Lung (tissue), 12 donors: Measurements from ENCODE around the gene TMEM161A. TPM values are rescaled to one million over a fixed set of nuclear protein-coding genes. Genes with fewer than 3 reads are reported as not detected.

Experiments used
- ATAC-seq: fragments of 200-7000 bp; cut with Tn5 transposase; one replicate; pipeline ENCODE4 v1.9.1; 2020; ENCODE audit warnings: moderate number of reproducible peaks; ENCODE audit not compliant: insufficient read depth, low FRiP score
- DNase-seq, 3 donors: peaks; one replicate each; pipeline ENCODE4 v3.0.0-alpha.2; 2013 to 2017
- H3K27ac ChIP-seq, 2 donors: one replicate each; pipeline ENCODE4 v1.5.1; 2013; ENCODE audit warnings: mild to moderate bottlenecking in 2 of 2, moderate library complexity in 2 of 2, control low read depth in 1 of 2, inconsistent platforms in 1 of 2, low read depth in 1 of 2, low read length in 1 of 2
- H3K27me3 ChIP-seq, 3 donors: one replicate each; pipeline ENCODE4 v1.5.1; 2013; ENCODE audit warnings: low read length in 2 of 3; ENCODE audit not compliant: control insufficient read depth in 3 of 3, insufficient read depth in 3 of 3
- H3K36me3 ChIP-seq, 4 donors: one replicate each; pipeline ENCODE4 v1.5.1; 2013; ENCODE audit warnings: low read length in 4 of 4, mild to moderate bottlenecking in 1 of 4, moderate library complexity in 1 of 4; ENCODE audit not compliant: control insufficient read depth in 4 of 4, insufficient read depth in 4 of 4
- H3K4me1 ChIP-seq, 5 donors: one replicate each; pipeline ENCODE4 v1.5.1; 2013; ENCODE audit warnings: low read length in 5 of 5, mild to moderate bottlenecking in 2 of 5, moderate library complexity in 1 of 5; ENCODE audit not compliant: control insufficient read depth in 5 of 5, insufficient read depth in 5 of 5
- H3K4me3 ChIP-seq: one replicate; pipeline ENCODE4 v1.5.1; 2013; ENCODE audit warnings: mild to moderate bottlenecking, control low read depth, moderate library complexity
- H3K9ac ChIP-seq, 2 donors: one replicate each; pipeline ENCODE4 v1.5.1; 2013; ENCODE audit warnings: low read length in 2 of 2, control low read depth in 1 of 2; ENCODE audit not compliant: insufficient read depth in 1 of 2
- H3K9me3 ChIP-seq, 4 donors: one replicate each; pipeline ENCODE4 v1.5.1; 2013; ENCODE audit warnings: low read length in 3 of 4, mild to moderate bottlenecking in 1 of 4, moderate library complexity in 1 of 4; ENCODE audit not compliant: control insufficient read depth in 4 of 4, insufficient read depth in 3 of 4
- WGBS, 2 donors: extraction: QIAGEN DNeasy Blood & Tissue Kit; methylation state at CpG; one replicate each; pipeline ENCODE4 v1.1.7; 2013; 5-methylcytosine and 5-hydroxymethylcytosine counted together
- polyA plus RNA-seq, 2 donors: library from polyadenylated mRNA; stranded (reverse); fragments of 200-250 nt; gene quantifications; one replicate each; pipeline ENCODE4 v1.2.1, GENCODE V29; 2013
- total RNA-seq, 2 donors: library from RNA; depleted of rRNA in 1 of 2; stranded (reverse); fragments of >200 nt in 1 of 2; gene quantifications; one replicate each; pipeline ENCODE4 v1.2.1, GENCODE V29; 2014 to 2021
- TF ChIP-seq, protein P1 (sequence below): IDR thresholded peaks from 2 replicates; pipeline ENCODE4 v1.5.1; 2012; ENCODE audit warnings: mild to moderate bottlenecking; ENCODE audit errors: control extremely low read depth, extremely low read depth
- donor health status: control.
- donor health status: control.
- donor health status: Bipolar disorder and iron deficiency.
- donor health status: healthy.
- donor health status: DM: yes; HTN: yes; CAD: no.

TMEM161A gene
- total and polyA plus RNA-seq, 4 donors, result 18.1 to 32.2 (median 23.1) TPM

GRCh38 chr19:19079571-19079970 lies 58.7 kb downstream of the TMEM161A start:
- Histone ChIP-seq H3K4me3 (no peak overlapping the region), H3K27ac (peak overlapping the region in 1 of 2 donors; percentile 4), H3K27me3 (no peaks in the 10 kb centered on the region), H3K9ac (no peak overlapping the region), H3K36me3 (peaks cover 0 to 4% (median 3%) of the 10 kb centered on the region in 4 donors), H3K4me1 (no peaks in the 10 kb centered on the region), H3K9me3 (no peaks in the 10 kb centered on the region)
- no peak for ATAC-seq
- WGBS, 2 donors, result 93 to 98% methylated on average over 1 of the region's 1 CpG
- DNase-seq, result no peak
- TF ChIP-seq, protein P1, sequence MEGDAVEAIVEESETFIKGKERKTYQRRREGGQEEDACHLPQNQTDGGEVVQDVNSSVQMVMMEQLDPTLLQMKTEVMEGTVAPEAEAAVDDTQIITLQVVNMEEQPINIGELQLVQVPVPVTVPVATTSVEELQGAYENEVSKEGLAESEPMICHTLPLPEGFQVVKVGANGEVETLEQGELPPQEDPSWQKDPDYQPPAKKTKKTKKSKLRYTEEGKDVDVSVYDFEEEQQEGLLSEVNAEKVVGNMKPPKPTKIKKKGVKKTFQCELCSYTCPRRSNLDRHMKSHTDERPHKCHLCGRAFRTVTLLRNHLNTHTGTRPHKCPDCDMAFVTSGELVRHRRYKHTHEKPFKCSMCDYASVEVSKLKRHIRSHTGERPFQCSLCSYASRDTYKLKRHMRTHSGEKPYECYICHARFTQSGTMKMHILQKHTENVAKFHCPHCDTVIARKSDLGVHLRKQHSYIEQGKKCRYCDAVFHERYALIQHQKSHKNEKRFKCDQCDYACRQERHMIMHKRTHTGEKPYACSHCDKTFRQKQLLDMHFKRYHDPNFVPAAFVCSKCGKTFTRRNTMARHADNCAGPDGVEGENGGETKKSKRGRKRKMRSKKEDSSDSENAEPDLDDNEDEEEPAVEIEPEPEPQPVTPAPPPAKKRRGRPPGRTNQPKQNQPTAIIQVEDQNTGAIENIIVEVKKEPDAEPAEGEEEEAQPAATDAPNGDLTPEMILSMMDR, result no peak

DNA sequence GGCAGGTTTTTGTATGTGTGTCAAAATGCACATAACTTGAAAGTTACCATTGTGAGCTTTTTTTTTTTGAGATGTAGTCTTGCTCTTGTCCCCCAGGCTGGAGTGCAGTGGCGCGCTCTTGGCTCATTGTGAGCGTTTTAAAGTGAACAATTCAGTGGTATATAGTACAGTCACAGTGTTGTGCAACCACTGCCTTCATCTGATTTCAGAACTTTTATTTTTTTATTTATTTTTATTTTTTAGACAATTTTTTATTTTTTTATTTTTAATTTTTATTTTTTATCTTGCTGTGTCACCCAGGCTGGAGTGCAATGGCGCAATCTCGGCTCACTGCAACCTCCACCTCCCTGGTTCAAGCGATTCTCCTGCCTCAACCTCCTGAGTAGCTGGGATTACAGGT lies 59.5 kb downstream of the TMEM161A start:
- ATAC-seq (no peak), DNase-seq (no peak)
- Histone ChIP-seq H3K9ac (no peak overlapping the region), H3K36me3 (peaks cover 0 to 5% (median 3%) of the 10 kb centered on the region in 4 donors), H3K4me1 (peaks cover 0 to 3% (median 0%) of the 10 kb centered on the region in 5 donors), H3K9me3 (no peaks in the 10 kb centered on the region), H3K4me3 (no peak overlapping the region), H3K27me3 (no peaks in the 10 kb centered on the region), H3K27ac (no peak overlapping the region)
- whole genome bisulfite sequencing, 2 donors, result 78 to 91% methylated on average over 6 of the region's 6 CpGs
- TF ChIP-seq, protein P1, result no peak

GRCh38 chr19:19077103-19077502 lies 61.2 kb downstream of the TMEM161A start:
- TF ChIP-seq, protein P1, result no peak
- peaks cover 0 to 5% (median 0%) of the 10 kb centered on the region in 5 donors for H3K4me1 ChIP-seq
- no peaks in the 10 kb centered on the region for H3K27me3 ChIP-seq
- peaks cover 0 to 5% (median 3%) of the 10 kb centered on the region in 4 donors for H3K36me3 ChIP-seq
- no peak overlapping the region for H3K9ac ChIP-seq
- no peaks in the 10 kb centered on the region for H3K9me3 ChIP-seq
- 57 to 69% methylated on average over 7 of the region's 7 CpGs for WGBS, 2 donors
- H3K4me3 ChIP-seq, result no peak overlapping the region
- DNase-seq (no peak), ATAC-seq (no peak)
- no peak overlapping the region for H3K27ac ChIP-seq

DNA sequence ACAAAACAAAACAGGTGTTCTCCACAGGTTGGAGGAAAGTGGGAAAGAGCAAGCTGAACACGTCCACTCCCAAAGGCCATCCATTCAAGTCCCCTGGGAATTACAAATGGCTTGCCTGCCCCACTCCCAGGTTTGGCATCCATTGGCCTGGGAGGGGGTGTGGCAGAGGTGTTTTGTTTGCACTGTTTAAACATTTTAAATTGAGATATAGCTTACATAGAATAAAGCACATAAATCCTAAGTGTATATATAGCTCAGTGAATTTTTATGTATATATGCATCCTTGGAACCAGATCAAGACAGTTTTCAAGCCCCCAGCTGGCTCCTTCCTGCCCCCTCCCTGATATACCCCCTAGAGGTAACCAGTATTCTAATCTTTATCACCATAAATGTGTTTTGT lies 61.8 kb downstream of the TMEM161A start:
- TF ChIP-seq, protein P1, result no peak
- H3K27me3 ChIP-seq, result no peaks in the 10 kb centered on the region
- no peak overlapping the region for H3K9ac ChIP-seq
- H3K4me3 ChIP-seq, result no peak overlapping the region
- no peaks in the 10 kb centered on the region for H3K9me3 ChIP-seq
- ATAC-seq, result no peak
- no peak for DNase-seq
- 86 to 89% methylated on average over 1 of the region's 1 CpG for WGBS, 2 donors
- H3K36me3 ChIP-seq, result peaks cover 0 to 5% (median 3%) of the 10 kb centered on the region in 4 donors
- no peak overlapping the region for H3K27ac ChIP-seq
- peaks cover 0 to 5% (median 0%) of the 10 kb centered on the region in 5 donors for H3K4me1 ChIP-seq
